Endothelial cell of umbilical vein (primary cell): ENCODE results near the gene CRACR2B. TPM values are rescaled to one million over a fixed set of nuclear protein-coding genes. Genes with fewer than 3 reads are reported as not detected.

Source experiments
- BruUV-seq: library from RNA; stranded (reverse); fragments of 400-500 nt; replicated peaks from 2 replicates; lab custom pipeline; 2021; lab: Mats Ljungman, UMichigan
- CTCF ChIA-PET: fragments of 300-600, 350-600 bp; sonication (Branson Sonifier 250); formaldehyde crosslinking; loops from one replicate; lab custom pipeline; 2021; ENCODE audit warnings: antibody characterized with exemption, inconsistent platforms; lab: Charles Lee
- POLR2A ChIA-PET: fragments of 300-600, 350-600 bp; sonication (Branson Sonifier 250); formaldehyde crosslinking; loops from one replicate; lab custom pipeline; 2021; ENCODE audit warnings: antibody characterized with exemption, inconsistent platforms; lab: Charles Lee
- DNase-seq: peaks from one replicate; pipeline ENCODE4 v3.0.0-alpha.2; 2011; ENCODE audit warnings: low read depth, low spot score
- FAIRE-seq: peaks from 2 replicates; lab custom pipeline; 2011; peaks lifted over from hg19 to GRCh38; lab: Jason Lieb, UNC
- H2AFZ ChIP-seq: 2 replicates; pipeline ENCODE4 v1.6.0; 2012; ENCODE audit warnings: low read depth, low read length, control low read depth, inconsistent platforms
- H3K27ac ChIP-seq: 2 replicates; pipeline ENCODE4 v1.5.1; 2011; ENCODE audit warnings: low read depth, mild to moderate bottlenecking, control low read depth, low read length, moderate library complexity; ENCODE audit not compliant: insufficient read depth
- H3K27me3 ChIP-seq, 2 experiments: 2 replicates each; pipeline versions ENCODE4 v1.6.0 to v1.6.1; 2011; ENCODE audit warnings: low read length in 2 of 2, mixed read lengths in 1 of 2; ENCODE audit not compliant: control insufficient read depth in 2 of 2, insufficient read depth in 2 of 2
- H3K36me3 ChIP-seq, 2 experiments: 2 replicates in 1 of 2; 3 replicates in 1 of 2; pipeline ENCODE4 v1.5.1; 2011; ENCODE audit warnings: low read length in 2 of 2, mild to moderate bottlenecking in 1 of 2, moderate library complexity in 1 of 2; ENCODE audit not compliant: control insufficient read depth in 2 of 2, insufficient read depth in 2 of 2; ENCODE audit errors: extremely low read depth in 1 of 2
- H3K4me1 ChIP-seq: 3 replicates; pipeline ENCODE4 v1.5.1; 2011; ENCODE audit warnings: mild to moderate bottlenecking, low read length; ENCODE audit not compliant: control insufficient read depth, insufficient read depth; ENCODE audit errors: extremely low read depth
- H3K4me2 ChIP-seq: 2 replicates; pipeline ENCODE4 v1.6.1; 2011; ENCODE audit warnings: low read length, control low read depth, mixed read lengths; ENCODE audit not compliant: insufficient read depth
- H3K4me3 ChIP-seq, 3 experiments: fragments of 200-600 bp in 1 of 3; sonication (generic), shearing (Covaris generic) in 1 of 3; replicated peaks in 1 of 3; 2 replicates each; pipeline ENCODE4 v1.5.1; 2011 to 2016; ENCODE audit warnings: control low read depth in 3 of 3, low read length in 3 of 3, mild to moderate bottlenecking in 2 of 3, inconsistent platforms in 1 of 3, low read depth in 1 of 3, moderate library complexity in 1 of 3; ENCODE audit not compliant: insufficient read depth in 1 of 3
- H3K79me2 ChIP-seq: 2 replicates; pipeline ENCODE4 v1.6.0; 2012; ENCODE audit warnings: low read length, inconsistent platforms; ENCODE audit not compliant: control insufficient read depth, insufficient read depth
- H3K9ac ChIP-seq: replicated peaks from 2 replicates; pipeline ENCODE3; 2011; ENCODE audit warnings: low read length, control low read depth; ENCODE audit not compliant: insufficient read depth; ENCODE audit errors: extremely low read depth
- H3K9me1 ChIP-seq: replicated peaks from 3 replicates; pipeline ENCODE4 v1.6.0; 2011; ENCODE audit warnings: mild to moderate bottlenecking, low read length; ENCODE audit not compliant: control insufficient read depth, insufficient read depth; ENCODE audit errors: extremely low read depth
- H3K9me3 ChIP-seq: replicated peaks from 2 replicates; pipeline ENCODE4 v1.5.1; 2012; ENCODE audit warnings: low read length, inconsistent platforms; ENCODE audit not compliant: control insufficient read depth, insufficient read depth
- H4K20me1 ChIP-seq: replicated peaks from 2 replicates; pipeline ENCODE3; 2011; ENCODE audit warnings: mild to moderate bottlenecking, low read length; ENCODE audit not compliant: control insufficient read depth, insufficient read depth; ENCODE audit errors: extremely low read depth
- CTCF ChIP-seq, 2 donors: IDR thresholded peaks; 1 replicate in 1 of 2; 2 replicates in 1 of 2; pipeline ENCODE4 v1.5.1; 2011; ENCODE audit warnings: low read length in 2 of 2, mild to moderate bottlenecking in 2 of 2, moderate library complexity in 2 of 2, control low read depth in 1 of 2, inconsistent platforms in 1 of 2, low read depth in 1 of 2; ENCODE audit not compliant: insufficient read depth in 1 of 2; ENCODE audit errors: extremely low read depth in 1 of 2
- EZH2 ChIP-seq: IDR thresholded peaks from 2 replicates; pipeline ENCODE4 v1.6.1; 2012; ENCODE audit warnings: borderline replicate concordance, low read depth, mild to moderate bottlenecking, moderate library complexity, low read length, inconsistent platforms; ENCODE audit not compliant: severe bottlenecking
- FOS ChIP-seq: IDR thresholded peaks from 2 replicates; pipeline ENCODE4 v1.6.1; 2011; ENCODE audit warnings: mild to moderate bottlenecking, low read length, moderate library complexity, borderline replicate concordance; ENCODE audit not compliant: insufficient read depth
- GATA2 ChIP-seq: IDR thresholded peaks from 2 replicates; pipeline ENCODE4 v1.7.0; 2011; ENCODE audit warnings: low read depth, mild to moderate bottlenecking, moderate library complexity, mixed read lengths, low read length; ENCODE audit not compliant: insufficient read length, insufficient read depth
- JUN ChIP-seq: IDR thresholded peaks from 2 replicates; pipeline ENCODE4 v1.6.1; 2011; ENCODE audit warnings: borderline replicate concordance, low read depth; ENCODE audit not compliant: insufficient read length, insufficient read depth
- MAX ChIP-seq: IDR thresholded peaks from 2 replicates; pipeline ENCODE4 v1.6.1; 2011; ENCODE audit not compliant: insufficient read depth, insufficient read length
- MYC ChIP-seq: IDR thresholded peaks from one replicate; pipeline ENCODE4 v1.6.1; 2011; ENCODE audit warnings: mild to moderate bottlenecking, low read depth, low read length
- POLR2A ChIP-seq: IDR thresholded peaks from 2 replicates; pipeline ENCODE4 v1.6.1; 2012; ENCODE audit warnings: low read depth, mild to moderate bottlenecking, control low read depth, low read length
- POLR2AphosphoS5 ChIP-seq: IDR thresholded peaks from 2 replicates; pipeline ENCODE4 v1.6.1; 2012; ENCODE audit warnings: low read depth, mild to moderate bottlenecking, control low read depth, low read length, moderate library complexity; ENCODE audit not compliant: insufficient read depth
- dilution Hi-C: fragments of 300-500 bp; cut with MboI; formaldehyde crosslinking; loops from one replicate; pipeline ENCODE4 v1.15.0; 2019; ENCODE audit warnings: low sequenced_read_pairs; ENCODE audit not compliant: extremely low pct_ligation_motif_present
- intact Hi-C: fragments of 100-400 bp; cut with micrococcal nuclease; formaldehyde crosslinking; loops from one replicate; pipeline ENCODE4 v1.10.0; 2022
- polyA plus RNA-seq, 4 experiments: library from polyadenylated mRNA; depleted of rRNA in 3 of 4; stranded (reverse) in 3 of 4; unstranded in 1 of 4; fragments of >200 nt; gene quantifications; 2 replicates each; pipeline versions ENCODE4 v1.2.1 to v1.2.3, GENCODE V29; 2011 to 2012; ENCODE audit warnings: missing spikeins in 1 of 4
- total RNA-seq: library from RNA; stranded (reverse); gene quantifications from 2 replicates; pipeline ENCODE4 v1.2.3, GENCODE V29; 2021

CRACR2B gene
- total and polyA plus RNA-seq, 2 donors (not counting 3 experiments of a cell fraction or from before 2014, with no cell fraction given): 8.4 to 9.3 TPM

- no peak overlapping the region for H3K9ac ChIP-seq
Observed at GRCh38 chr11:862081-862661, 34.5 kb downstream of the CRACR2B start.

More at GRCh38 chr11:862081-862661, 34.5 kb downstream of the CRACR2B start:
- H3K9me1 ChIP-seq: no peaks in the 10 kb centered on the region
- no peaks in the 10 kb centered on the region for H3K9me3 ChIP-seq
- intact Hi-C loops: no loop called here
- H4K20me1 ChIP-seq: no peaks in the 10 kb centered on the region
- H3K27me3 ChIP-seq: no peaks in the 10 kb centered on the region
- no peaks in the 10 kb centered on the region for H3K79me2 ChIP-seq
- DNase-seq: no peak
- ChIA-PET POLR2A (no interaction called here), CTCF (no interaction called here)
- no peak overlapping the region for H3K27ac ChIP-seq
- H3K4me1 ChIP-seq: no peaks in the 10 kb centered on the region
- no peak overlapping the region for H3K4me2 ChIP-seq
- FAIRE-seq: no peak
- BruUV-seq: no TSS peak
- H3K36me3 ChIP-seq: peaks cover 0 to 11% of the 10 kb centered on the region in 2 experiments
- dilution Hi-C loops: no loop called here
- no peak overlapping the region for H3K4me3 ChIP-seq
- no peak overlapping the region for H2AFZ ChIP-seq
- TF ChIP-seq MAX (no peak), JUN (no peak), GATA2 (no peak), FOS (no peak), CTCF (IDR thresholded peaks at IDR 0.05; ENCODE audit: extremely low read depth in 1 of 2, insufficient read depth in 1 of 2, low read depth in 1 of 2, low read length in 2 of 2) (no peak), EZH2 (no peak), MYC (no peak), POLR2AphosphoS5 (no peak), POLR2A (no peak)
